SK-N-SH (cell line): ENCODE data around the gene CDH12. TPM values are rescaled to one million over a fixed set of nuclear protein-coding genes. Genes with fewer than 3 reads are reported as not detected.

ENCODE experiments used
- CTCF ChIA-PET: fragments of 300-600, 350-600 bp; formaldehyde crosslinking; extraction: SDS; loops from one replicate; lab custom pipeline; 2021; lab: Yijun Ruan, JAX
- POLR2A ChIA-PET: fragments of 350-600 bp; sonication (Branson Sonifier 250); formaldehyde crosslinking; extraction: SDS; loops from one replicate; lab custom pipeline; 2020; ENCODE audit warnings: antibody characterized with exemption, inconsistent platforms; lab: Yijun Ruan, JAX
- DNase-seq: peaks from one replicate; pipeline ENCODE4 v3.0.0; 2012
- H2AFZ ChIP-seq: fragments of 200-600 bp; sonication (generic); 2 replicates; pipeline ENCODE4 v1.8.1; 2016; ENCODE audit warnings: antibody characterized with exemption, mild to moderate bottlenecking, low read depth
- H3F3A ChIP-seq: fragments of 200-600 bp; sonication (generic); replicated peaks from 2 replicates; pipeline ENCODE3; 2016; ENCODE audit warnings: antibody characterized with exemption, mild to moderate bottlenecking; ENCODE audit not compliant: insufficient read depth
- H3K27ac ChIP-seq, 2 experiments: fragments of 200-500 bp in 1 of 2; fragments of 200-600 bp in 1 of 2; sonication (Bioruptor generic) in 1 of 2; sonication (generic), shearing (Covaris generic) in 1 of 2; 2 replicates each; pipeline versions ENCODE4 v1.5.1 to v1.6.1; 2014 to 2016; ENCODE audit warnings: low read depth in 2 of 2, inconsistent platforms in 1 of 2, low read length in 1 of 2, mild to moderate bottlenecking in 1 of 2, mixed read lengths in 1 of 2
- H3K27me3 ChIP-seq: fragments of 200-600 bp; sonication (generic), shearing (Covaris generic); 2 replicates; pipeline ENCODE4 v1.6.1; 2016; ENCODE audit warnings: mixed run types; ENCODE audit not compliant: insufficient read depth
- H3K36me3 ChIP-seq, 2 experiments: fragments of 200-500 bp in 1 of 2; fragments of 200-600 bp in 1 of 2; sonication (Bioruptor generic) in 1 of 2; sonication (generic) in 1 of 2; replicated peaks in 1 of 2; 2 replicates each; pipeline versions ENCODE3 to v1.5.1; 2014 to 2016; ENCODE audit warnings: low read length in 1 of 2, mild to moderate bottlenecking in 1 of 2; ENCODE audit not compliant: insufficient read depth in 2 of 2, control insufficient read depth in 1 of 2
- H3K4me1 ChIP-seq, 2 experiments: fragments of 200-500 bp in 1 of 2; fragments of 200-600 bp in 1 of 2; sonication (Bioruptor generic) in 1 of 2; sonication (generic), shearing (Covaris generic) in 1 of 2; 2 replicates each; pipeline versions ENCODE4 v1.5.1 to v1.6.1; 2014 to 2016; ENCODE audit warnings: low read depth in 1 of 2, low read length in 1 of 2, mixed run types in 1 of 2; ENCODE audit not compliant: insufficient read depth in 2 of 2, control insufficient read depth in 1 of 2
- H3K4me2 ChIP-seq: fragments of 200-600 bp; sonication (generic), shearing (Covaris generic); 2 replicates; pipeline ENCODE4 v1.6.1; 2017; ENCODE audit warnings: mixed run types
- H3K4me3 ChIP-seq, 2 experiments: fragments of 200-500 bp in 1 of 2; fragments of 200-600 bp in 1 of 2; sonication (Bioruptor generic) in 1 of 2; sonication (generic), shearing (Covaris generic) in 1 of 2; 2 replicates each; pipeline versions ENCODE4 v1.5.1 to v1.8.1; 2014 to 2016; ENCODE audit warnings: low read depth in 2 of 2, inconsistent platforms in 1 of 2, low read length in 1 of 2, mild to moderate bottlenecking in 1 of 2, mixed read lengths in 1 of 2, moderate library complexity in 1 of 2
- H3K79me2 ChIP-seq: fragments of 200-600 bp; sonication (generic); 2 replicates; pipeline ENCODE4 v1.8.1; 2017; ENCODE audit warnings: mild to moderate bottlenecking; ENCODE audit not compliant: insufficient read depth
- H3K9ac ChIP-seq: fragments of 200-600 bp; sonication (generic); 2 replicates; pipeline ENCODE4 v1.6.1; 2017; ENCODE audit warnings: mixed run types
- H3K9me2 ChIP-seq: fragments of 200-600 bp; sonication (generic); 2 replicates; pipeline ENCODE4 v1.6.1; 2017; ENCODE audit warnings: mixed run types
- H3K9me3 ChIP-seq: fragments of 200-600 bp; sonication (generic); 2 replicates; pipeline ENCODE4 v1.6.1; 2017; ENCODE audit warnings: mixed run types, mild to moderate bottlenecking, moderate library complexity
- H4K20me1 ChIP-seq: fragments of 200-600 bp; sonication (generic); 2 replicates; pipeline ENCODE4 v1.6.1; 2017; ENCODE audit warnings: mild to moderate bottlenecking, mixed run types; ENCODE audit not compliant: insufficient read depth
- ELF1 ChIP-seq: IDR thresholded peaks from 2 replicates; pipeline ENCODE4 v1.4.0; 2012
- JUND ChIP-seq: IDR thresholded peaks from 2 replicates; pipeline ENCODE4 v1.4.0; 2012
- MAX ChIP-seq: IDR thresholded peaks from 2 replicates; pipeline ENCODE4 v1.4.0; 2012; ENCODE audit warnings: low read depth
- MEF2A ChIP-seq: IDR thresholded peaks from 2 replicates; pipeline ENCODE4 v1.4.0; 2012; ENCODE audit warnings: low read depth, borderline replicate concordance
- MXI1 ChIP-seq: IDR thresholded peaks from 2 replicates; pipeline ENCODE4 v1.6.1; 2012; ENCODE audit warnings: mild to moderate bottlenecking, low read depth, low read length, improper control_type of control experiment
- NRF1 ChIP-seq: IDR thresholded peaks from 2 replicates; pipeline ENCODE4 v1.6.1; 2012; ENCODE audit warnings: low read depth, mild to moderate bottlenecking, low read length
- POLR2AphosphoS5 ChIP-seq: IDR thresholded peaks from 2 replicates; pipeline ENCODE4 v1.6.1; 2012; ENCODE audit warnings: low read depth, low read length
- RXRA ChIP-seq: IDR thresholded peaks from 2 replicates; pipeline ENCODE4 v1.4.0; 2012; ENCODE audit warnings: low read depth, mild to moderate bottlenecking, borderline replicate concordance
- TCF12 ChIP-seq: IDR thresholded peaks from 2 replicates; pipeline ENCODE4 v1.4.0; 2012
- YY1 ChIP-seq: IDR thresholded peaks from 2 replicates; pipeline ENCODE4 v1.4.0; 2012; ENCODE audit warnings: low read depth, mild to moderate bottlenecking
- WGBS: methylation state at CpG from one replicate; pipeline ENCODE4 v1.1.6; 2017; ENCODE audit warnings: low lambda C conversion rate; 5-methylcytosine and 5-hydroxymethylcytosine counted together
- polyA plus RNA-seq, 3 experiments: library from polyadenylated mRNA; depleted of rRNA; stranded (reverse); fragments of >200 nt; gene quantifications; 2 replicates each; pipeline ENCODE4 v1.2.3, GENCODE V29; 2012
- TF ChIP-seq, protein P1 (sequence below): IDR thresholded peaks from 2 replicates; pipeline ENCODE4 v1.4.0; 2012; ENCODE audit warnings: low read depth, borderline replicate concordance
- TF ChIP-seq, protein P2 (sequence below): IDR thresholded peaks from 2 replicates; pipeline ENCODE4 v1.4.0; 2012; ENCODE audit warnings: low read depth, borderline replicate concordance

CDH12 gene
- polyA plus RNA-seq, 1 of the 3 experiments (the other 2 are of a cell fraction): not detected

GRCh38 chr5:22554475-22554874 is 298.7 kb downstream of the CDH12 start:
- POLR2A ChIA-PET: no interaction called here
- no peak overlapping the region for H3K27ac ChIP-seq
- H3K9me3 ChIP-seq: no peaks in the 10 kb centered on the region
- H3K36me3 ChIP-seq: no peaks in the 10 kb centered on the region
- CTCF ChIA-PET: no interaction called here
- TF ChIP-seq, protein P1, sequence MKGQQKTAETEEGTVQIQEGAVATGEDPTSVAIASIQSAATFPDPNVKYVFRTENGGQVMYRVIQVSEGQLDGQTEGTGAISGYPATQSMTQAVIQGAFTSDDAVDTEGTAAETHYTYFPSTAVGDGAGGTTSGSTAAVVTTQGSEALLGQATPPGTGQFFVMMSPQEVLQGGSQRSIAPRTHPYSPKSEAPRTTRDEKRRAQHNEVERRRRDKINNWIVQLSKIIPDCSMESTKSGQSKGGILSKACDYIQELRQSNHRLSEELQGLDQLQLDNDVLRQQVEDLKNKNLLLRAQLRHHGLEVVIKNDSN: no peak
- no peak for TF ChIP-seq NRF1
- no peak for TF ChIP-seq RXRA
- no peak overlapping the region for H3K9ac ChIP-seq
- no peak overlapping the region for H3K4me2 ChIP-seq
- no peaks in the 10 kb centered on the region for H3K79me2 ChIP-seq
- H3F3A ChIP-seq: no peaks in the 10 kb centered on the region
- H4K20me1 ChIP-seq: no peaks in the 10 kb centered on the region
- H3K27me3 ChIP-seq: no peaks in the 10 kb centered on the region
- no peaks in the 10 kb centered on the region for H3K9me2 ChIP-seq
- no peak overlapping the region for H2AFZ ChIP-seq
- H3K4me3 ChIP-seq: no peak overlapping the region
- no peak for DNase-seq
- no peaks in the 10 kb centered on the region for H3K4me1 ChIP-seq

DNA sequence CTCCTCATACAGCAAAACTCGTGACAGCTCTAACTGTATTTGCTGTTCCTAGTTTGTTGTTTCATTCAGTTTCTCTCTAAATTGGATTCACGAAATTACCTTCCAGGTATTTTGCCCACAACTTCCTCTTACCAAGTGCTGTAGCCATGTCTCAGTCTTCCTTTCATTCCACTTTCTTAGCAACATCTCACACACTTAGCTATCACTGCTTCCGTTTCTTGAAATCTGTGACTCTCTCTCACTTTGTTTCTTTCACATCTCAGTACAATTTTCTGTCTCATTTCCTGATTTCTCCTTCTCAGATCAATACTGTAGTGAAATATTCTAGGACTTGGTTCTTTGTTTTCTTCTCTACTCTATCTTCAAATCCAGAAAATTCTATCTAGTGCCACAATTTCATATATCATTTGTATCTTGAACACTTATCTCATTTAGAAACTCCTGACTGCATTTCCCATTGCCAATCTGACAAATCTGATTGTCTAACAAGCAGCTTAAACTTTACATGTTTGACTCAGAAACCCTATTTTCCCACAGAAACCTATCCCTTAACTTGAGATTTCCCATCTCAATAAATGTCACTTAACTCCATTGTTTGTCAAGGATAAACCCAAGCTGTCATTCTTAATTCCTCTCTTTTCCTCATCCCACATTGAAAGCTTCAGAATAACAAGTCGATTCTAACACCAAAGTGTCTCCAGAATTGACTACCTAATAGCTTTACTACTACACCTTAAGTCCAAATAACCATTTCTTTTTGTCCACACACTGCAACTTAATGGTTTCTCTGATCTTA is 303.1 kb downstream of the CDH12 start:
- H3K9me2 ChIP-seq: no peaks in the 10 kb centered on the region
- no peak overlapping the region for H3K4me3 ChIP-seq
- no peaks in the 10 kb centered on the region for H3F3A ChIP-seq
- H3K4me2 ChIP-seq: no peak overlapping the region
- no peaks in the 10 kb centered on the region for H3K79me2 ChIP-seq
- H3K36me3 ChIP-seq: no peaks in the 10 kb centered on the region
- no peak for DNase-seq
- WGBS: under 1% methylated on average over 4 of the region's 4 CpGs
- H3K4me1 ChIP-seq: no peaks in the 10 kb centered on the region
- no peaks in the 10 kb centered on the region; the same call in 1 of the 2 replicates for H3K27me3 ChIP-seq
- no peak overlapping the region for H2AFZ ChIP-seq
- H3K9ac ChIP-seq: no peak overlapping the region
- no peaks in the 10 kb centered on the region for H3K9me3 ChIP-seq
- ChIA-PET CTCF (no interaction called here), POLR2A (no interaction called here)
- TF ChIP-seq TCF12: no peak
- H3K27ac ChIP-seq: no peak overlapping the region
- no peaks in the 10 kb centered on the region for H4K20me1 ChIP-seq

- no peaks in the 10 kb centered on the region for H3K36me3 ChIP-seq
- no peaks in the 10 kb centered on the region for H3K9me3 ChIP-seq
- H3K4me3 ChIP-seq: no peak overlapping the region
- H3K27ac ChIP-seq: no peak overlapping the region
- H3K4me1 ChIP-seq: no peaks in the 10 kb centered on the region
- CTCF ChIA-PET: no interaction called here
- no peaks in the 10 kb centered on the region for H3K9me2 ChIP-seq
- no peaks in the 10 kb centered on the region for H3K79me2 ChIP-seq
- H3K27me3 ChIP-seq: no peaks in the 10 kb centered on the region
- no peak overlapping the region for H2AFZ ChIP-seq
- no peak for DNase-seq
- WGBS: 3% methylated on average over 1 of the region's 1 CpG
- POLR2A ChIA-PET: no interaction called here
- no peak overlapping the region for H3K9ac ChIP-seq
- no peaks in the 10 kb centered on the region for H3F3A ChIP-seq
- H3K4me2 ChIP-seq: no peak overlapping the region
- TF ChIP-seq YY1: no peak
- no peak for TF ChIP-seq POLR2AphosphoS5
- TF ChIP-seq JUND: no peak
- TF ChIP-seq MXI1: no peak
- TF ChIP-seq, protein P2, sequence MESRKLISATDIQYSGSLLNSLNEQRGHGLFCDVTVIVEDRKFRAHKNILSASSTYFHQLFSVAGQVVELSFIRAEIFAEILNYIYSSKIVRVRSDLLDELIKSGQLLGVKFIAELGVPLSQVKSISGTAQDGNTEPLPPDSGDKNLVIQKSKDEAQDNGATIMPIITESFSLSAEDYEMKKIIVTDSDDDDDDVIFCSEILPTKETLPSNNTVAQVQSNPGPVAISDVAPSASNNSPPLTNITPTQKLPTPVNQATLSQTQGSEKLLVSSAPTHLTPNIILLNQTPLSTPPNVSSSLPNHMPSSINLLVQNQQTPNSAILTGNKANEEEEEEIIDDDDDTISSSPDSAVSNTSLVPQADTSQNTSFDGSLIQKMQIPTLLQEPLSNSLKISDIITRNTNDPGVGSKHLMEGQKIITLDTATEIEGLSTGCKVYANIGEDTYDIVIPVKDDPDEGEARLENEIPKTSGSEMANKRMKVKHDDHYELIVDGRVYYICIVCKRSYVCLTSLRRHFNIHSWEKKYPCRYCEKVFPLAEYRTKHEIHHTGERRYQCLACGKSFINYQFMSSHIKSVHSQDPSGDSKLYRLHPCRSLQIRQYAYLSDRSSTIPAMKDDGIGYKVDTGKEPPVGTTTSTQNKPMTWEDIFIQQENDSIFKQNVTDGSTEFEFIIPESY: no peak
- TF ChIP-seq ELF1: no peak
- no peak for TF ChIP-seq MAX
- TF ChIP-seq MEF2A: no peak
- TF ChIP-seq, protein P1: no peak
- H4K20me1 ChIP-seq: no peaks in the 10 kb centered on the region
Observed at GRCh38 chr5:22542340-22542739, 310.8 kb downstream of the CDH12 start.
